NCI-H82 (cell line): ENCODE data around the gene RNASEH2A.
"Not testable (repeated sequence)": the region's sequence is repeated elsewhere in the genome, so short reads cannot be mapped to it uniquely, and the experiment has no call there.

Source experiments
- DNase-seq: peaks from one replicate; lab custom pipeline; 2025; lab: John Stamatoyannopoulos, UW

The RNASEH2A gene

GRCh38 chr19:12833738-12834565, 27.6 kb downstream of the RNASEH2A start:
- peak; percentile 92 for DNase-seq

GRCh38 chr19:12834566-12834943, 28.2 kb downstream of the RNASEH2A start, which contains the start of gene RTBDN:
RTBDN (minus strand) TSS chr19:12834579; CDS start chr19:12829979, 4,600 bp downstream.
- DNase-seq = peak; percentile 85

- DNase-seq = peak; percentile 94
These were observed 28.8 kb downstream of the RNASEH2A start for GRCh38 chr19:12834976-12835757.

GRCh38 chr19:12836529-12836863, 30.1 kb downstream of the RNASEH2A start:
- no peak for DNase-seq

GRCh38 chr19:12837225-12837624, 30.8 kb downstream of the RNASEH2A start:
- DNase-seq = no peak

- DNase-seq = peak; percentile 89
These were observed 31.9 kb downstream of the RNASEH2A start, which contains the start of gene MAST1 for GRCh38 chr19:12838182-12838885. MAST1 (plus strand) TSS chr19:12838515; CDS start chr19:12838573, 58 bp downstream.

GRCh38 chr19:12838886-12839756, 32.7 kb downstream of the RNASEH2A start:
- DNase-seq = peak; percentile 74

- DNase-seq = peak; percentile 99
These were observed 34.0 kb downstream of the RNASEH2A start for GRCh38 chr19:12840091-12841079.

- peak; percentile 99 for DNase-seq
These were observed 34.7 kb downstream of the RNASEH2A start for GRCh38 chr19:12841094-12841493.

GRCh38 chr19:12842511-12842910, 36.1 kb downstream of the RNASEH2A start:
- DNase-seq = no peak

- no peak for DNase-seq
These were observed 36.9 kb downstream of the RNASEH2A start for GRCh38 chr19:12843328-12843727.

- peak; percentile 90 for DNase-seq
These were observed 37.8 kb downstream of the RNASEH2A start for GRCh38 chr19:12843999-12844732.

GRCh38 chr19:12846613-12847012, 40.2 kb downstream of the RNASEH2A start:
- not testable (repeated sequence) for DNase-seq

- peak; percentile 89 for DNase-seq
These were observed 41.1 kb downstream of the RNASEH2A start for GRCh38 chr19:12847159-12848139.

GRCh38 chr19:12856653-12857052, 50.3 kb downstream of the RNASEH2A start:
- no peak for DNase-seq

- DNase-seq = no peak
These were observed 51.9 kb downstream of the RNASEH2A start for GRCh38 chr19:12858041-12858928.

- peak; percentile 92 for DNase-seq
These were observed 53.2 kb downstream of the RNASEH2A start for GRCh38 chr19:12859546-12859945.
